Activated gamma-delta T cell treated with anti-CD3 and anti-CD28 coated beads, Interleukin-2, amount 50 U/mL, for 16 hours (primary cell): ENCODE results near the gene CDK5RAP1.

ENCODE experiments used
- DNase-seq: peaks from one replicate; pipeline ENCODE4 v3.0.0-alpha.2; 2020; ENCODE audit warnings: low read depth

The CDK5RAP1 gene

GRCh38 chr20:33333616-33334015, 67.7 kb downstream of the CDK5RAP1 start:
- DNase-seq = no peak

- DNase-seq = no peak
Measured at GRCh38 chr20:33332905-33333456, 68.3 kb downstream of the CDK5RAP1 start.

GRCh38 chr20:33328157-33329137, 72.9 kb downstream of the CDK5RAP1 start:
- no peak for DNase-seq

GRCh38 chr20:33325350-33325749, 76.0 kb downstream of the CDK5RAP1 start:
- DNase-seq = no peak

GRCh38 chr20:33323236-33323635, 78.1 kb downstream of the CDK5RAP1 start:
- DNase-seq = no peak

GRCh38 chr20:33322456-33322855, 78.9 kb downstream of the CDK5RAP1 start:
- DNase-seq = no peak

- DNase-seq = no peak
Measured at GRCh38 chr20:33320006-33320405, 81.3 kb downstream of the CDK5RAP1 start.

GRCh38 chr20:33318096-33318429, 83.3 kb downstream of the CDK5RAP1 start:
- no peak for DNase-seq

- no peak for DNase-seq
Measured at GRCh38 chr20:33317424-33318095, 83.8 kb downstream of the CDK5RAP1 start.

- no peak for DNase-seq
Measured at GRCh38 chr20:33316958-33317357, 84.4 kb downstream of the CDK5RAP1 start.

- DNase-seq = no peak
Measured at GRCh38 chr20:33316343-33316742, 85.0 kb downstream of the CDK5RAP1 start.

- no peak for DNase-seq
Measured at GRCh38 chr20:33313686-33314314, 87.5 kb downstream of the CDK5RAP1 start.

- DNase-seq = no peak
Measured at GRCh38 chr20:33312583-33312982, 88.7 kb downstream of the CDK5RAP1 start.

GRCh38 chr20:33311996-33312395, 89.3 kb downstream of the CDK5RAP1 start:
- no peak for DNase-seq

- no peak for DNase-seq
Measured at GRCh38 chr20:33311011-33311410, 90.3 kb downstream of the CDK5RAP1 start.

- no peak for DNase-seq
Measured at GRCh38 chr20:33310327-33310899, 90.9 kb downstream of the CDK5RAP1 start.

GRCh38 chr20:33309631-33310030, 91.7 kb downstream of the CDK5RAP1 start:
- no peak for DNase-seq
